Coronary artery (tissue), 2 donors: ENCODE results near the gene PAK4.

ENCODE experiments used
- DNase-seq: peaks from one replicate; pipeline ENCODE4 v3.0.0-alpha.2; 2017; ENCODE audit warnings: low spot score
- H3K27ac ChIP-seq, 2 donors: fragments of 200-600 bp; sonication (generic); one replicate each; pipeline ENCODE4 v1.5.1; 2016 to 2019
- H3K4me3 ChIP-seq: fragments of 200-600 bp; sonication (generic); 2 replicates; pipeline ENCODE4 v1.5.1; 2016; ENCODE audit warnings: mild to moderate bottlenecking, moderate library complexity
- TF ChIP-seq, protein P1 (sequence below): fragments of 200-600 bp; sonication (generic); IDR thresholded peaks from one replicate; pipeline ENCODE4 v1.5.1; 2019; ENCODE audit warnings: antibody characterized with exemption

Gene PAK4

DNA sequence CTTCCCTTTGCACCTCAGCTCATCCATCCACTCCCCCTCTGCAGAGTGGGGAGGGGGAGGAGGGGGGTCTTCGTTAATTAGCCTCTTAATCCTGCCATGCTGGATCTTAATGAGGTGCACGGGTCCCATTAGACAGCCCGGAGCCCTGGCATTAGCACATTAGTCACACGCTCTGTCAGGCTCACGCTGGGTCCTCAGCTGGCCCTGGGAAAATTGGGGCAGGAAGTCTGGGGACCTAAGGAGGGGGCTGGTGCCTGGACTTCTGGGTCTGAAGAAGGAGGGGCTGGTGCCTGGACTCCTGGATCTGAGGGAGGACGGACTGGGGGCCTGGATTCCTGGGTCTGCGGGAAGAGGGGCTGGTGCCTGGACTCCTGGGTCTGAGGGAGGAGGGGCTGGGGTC, 70.7 kb downstream of the PAK4 start:
- Histone ChIP-seq H3K4me3 (no peak overlapping the region), H3K27ac (no peak overlapping the region)
- DNase-seq: no peak
- TF ChIP-seq, protein P1, sequence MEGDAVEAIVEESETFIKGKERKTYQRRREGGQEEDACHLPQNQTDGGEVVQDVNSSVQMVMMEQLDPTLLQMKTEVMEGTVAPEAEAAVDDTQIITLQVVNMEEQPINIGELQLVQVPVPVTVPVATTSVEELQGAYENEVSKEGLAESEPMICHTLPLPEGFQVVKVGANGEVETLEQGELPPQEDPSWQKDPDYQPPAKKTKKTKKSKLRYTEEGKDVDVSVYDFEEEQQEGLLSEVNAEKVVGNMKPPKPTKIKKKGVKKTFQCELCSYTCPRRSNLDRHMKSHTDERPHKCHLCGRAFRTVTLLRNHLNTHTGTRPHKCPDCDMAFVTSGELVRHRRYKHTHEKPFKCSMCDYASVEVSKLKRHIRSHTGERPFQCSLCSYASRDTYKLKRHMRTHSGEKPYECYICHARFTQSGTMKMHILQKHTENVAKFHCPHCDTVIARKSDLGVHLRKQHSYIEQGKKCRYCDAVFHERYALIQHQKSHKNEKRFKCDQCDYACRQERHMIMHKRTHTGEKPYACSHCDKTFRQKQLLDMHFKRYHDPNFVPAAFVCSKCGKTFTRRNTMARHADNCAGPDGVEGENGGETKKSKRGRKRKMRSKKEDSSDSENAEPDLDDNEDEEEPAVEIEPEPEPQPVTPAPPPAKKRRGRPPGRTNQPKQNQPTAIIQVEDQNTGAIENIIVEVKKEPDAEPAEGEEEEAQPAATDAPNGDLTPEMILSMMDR: no peak

DNA sequence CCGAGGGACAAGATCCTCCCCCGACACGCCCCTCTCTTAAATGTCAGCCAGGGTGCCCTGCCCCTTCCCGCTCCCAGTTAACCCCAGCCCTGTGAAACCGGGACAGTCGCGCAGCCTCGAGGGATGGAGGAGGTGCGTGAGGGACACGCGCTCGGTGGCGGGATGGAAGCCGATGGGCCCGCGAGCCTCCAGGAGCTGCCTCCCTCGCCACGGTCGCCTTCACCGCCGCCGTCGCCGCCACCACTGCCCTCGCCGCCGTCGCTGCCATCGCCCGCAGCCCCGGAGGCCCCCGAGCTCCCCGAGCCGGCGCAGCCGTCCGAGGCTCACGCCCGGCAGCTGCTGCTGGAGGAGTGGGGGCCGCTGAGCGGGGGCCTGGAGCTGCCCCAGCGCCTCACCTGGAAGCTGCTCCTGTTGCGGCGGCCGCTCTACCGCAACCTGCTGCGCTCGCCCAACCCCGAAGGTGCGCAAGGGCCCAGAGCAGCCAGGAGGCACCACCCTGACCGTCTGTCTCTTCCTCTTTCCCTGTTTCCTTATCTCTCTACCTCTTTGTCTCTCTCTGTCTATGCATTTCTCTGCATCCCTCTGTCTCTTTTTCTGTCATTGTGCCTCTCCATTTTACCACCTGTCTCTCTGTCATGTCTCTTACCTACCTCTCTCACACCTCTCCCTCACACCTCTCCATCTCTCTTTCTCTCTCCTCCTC, 71.4 kb downstream of the PAK4 start, which contains the start of gene NCCRP1:
TSS of gene NCCRP1 (plus strand) at position 105 of the 703 bp plus-strand sequence. CDS start at position 124, 19 bp downstream.
- TF ChIP-seq, protein P1: no peak
- peak within 1 kb of the TSS; percentile 50 for H3K4me3 ChIP-seq
- no peak within 1 kb of the TSS for H3K27ac ChIP-seq
- no peak for DNase-seq

DNA sequence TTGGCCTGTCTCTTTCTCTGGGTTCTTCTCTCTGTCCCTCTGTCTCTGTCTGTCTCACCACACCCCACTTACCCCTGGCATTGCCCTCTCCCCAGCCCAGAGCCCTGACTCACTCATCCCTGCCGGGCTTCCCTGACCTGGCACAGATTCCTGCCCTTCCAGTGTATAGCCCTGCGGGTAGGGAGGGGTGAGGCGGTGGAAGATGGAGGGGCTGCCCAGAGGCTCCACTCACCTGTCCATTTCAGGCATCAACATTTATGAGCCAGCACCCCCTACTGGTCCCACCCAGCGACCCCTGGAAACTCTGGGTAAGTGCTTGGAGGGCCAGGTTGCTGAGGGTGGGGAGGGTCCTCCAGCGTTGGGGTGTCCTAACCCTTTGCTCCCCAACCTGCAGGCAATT, 72.2 kb downstream of the PAK4 start:
- Histone ChIP-seq H3K4me3 (no peak overlapping the region), H3K27ac (no peak overlapping the region)
- TF ChIP-seq, protein P1: no peak
- no peak for DNase-seq

DNA sequence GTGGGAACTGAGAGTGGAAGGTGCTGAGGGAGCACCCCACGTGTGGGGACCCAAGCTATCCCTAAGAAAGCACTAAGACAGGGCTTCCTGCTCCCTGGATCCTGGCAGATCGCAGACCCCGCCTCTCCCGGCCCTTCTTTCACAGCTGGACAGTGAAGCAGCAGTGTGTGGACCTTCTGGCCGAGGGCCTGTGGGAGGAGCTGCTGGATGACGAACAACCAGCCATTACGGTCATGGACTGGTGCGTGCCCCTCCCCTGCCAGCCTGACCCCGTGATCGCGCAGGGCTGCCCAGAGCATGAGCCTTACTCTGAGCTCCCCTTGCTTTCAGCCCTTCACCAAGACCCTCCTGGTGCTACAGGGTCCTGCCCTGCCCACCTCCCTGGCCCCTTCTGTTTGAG, 73.4 kb downstream of the PAK4 start:
- TF ChIP-seq, protein P1: no peak
- no peak for DNase-seq
- no peak overlapping the region for H3K4me3 ChIP-seq
- H3K27ac ChIP-seq: no peak overlapping the region

DNA sequence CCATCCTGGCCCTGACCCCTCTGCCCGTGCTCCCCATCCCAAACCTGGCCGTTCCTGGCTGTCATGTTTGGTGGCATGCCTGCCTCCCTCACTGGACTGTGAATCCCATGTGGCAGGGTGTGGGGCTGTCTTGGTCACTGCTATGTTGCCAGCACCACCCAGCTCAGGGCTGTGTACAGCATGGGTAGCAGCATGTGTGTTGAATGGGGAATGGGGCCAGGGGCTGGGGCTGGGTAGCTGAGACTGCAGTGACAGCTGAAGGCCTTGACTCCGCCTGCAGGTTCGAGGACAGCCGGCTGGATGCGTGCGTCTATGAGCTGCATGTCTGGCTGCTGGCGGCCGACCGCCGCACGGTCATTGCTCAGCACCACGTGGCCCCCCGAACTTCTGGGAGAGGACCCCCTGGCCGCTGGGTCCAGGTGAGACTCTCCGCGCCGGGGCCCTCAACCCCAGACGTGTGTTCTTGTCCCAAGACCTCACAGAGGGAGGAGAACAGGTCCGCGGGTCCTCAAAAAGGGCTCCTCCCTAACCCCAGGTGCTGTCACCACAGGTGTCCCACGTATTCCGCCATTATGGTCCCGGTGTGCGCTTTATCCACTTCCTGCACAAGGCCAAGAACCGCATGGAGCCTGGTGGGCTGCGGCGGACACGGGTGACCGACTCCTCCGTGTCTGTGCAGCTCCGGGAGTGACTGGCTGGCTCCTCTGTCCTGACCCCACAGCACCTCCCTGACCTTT, 74.6 kb downstream of the PAK4 start:
- TF ChIP-seq, protein P1: no peak
- Histone ChIP-seq H3K27ac (no peak overlapping the region), H3K4me3 (no peak overlapping the region)
- DNase-seq: no peak

DNA sequence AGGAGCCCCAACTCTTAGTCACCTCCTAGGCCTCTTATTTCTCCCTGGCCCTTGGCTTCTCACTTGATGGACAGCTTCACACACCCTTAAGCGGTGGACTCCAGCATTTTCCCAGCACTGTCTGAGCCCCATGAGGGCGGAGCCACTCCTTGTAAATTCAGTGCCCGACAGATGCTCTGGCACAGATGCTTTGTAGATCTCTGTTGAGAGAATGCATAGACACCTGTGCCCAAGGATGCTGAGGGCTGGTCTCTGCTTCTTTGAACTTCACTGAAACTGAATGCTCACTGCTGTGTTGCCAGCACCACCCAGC, 75.2 kb downstream of the PAK4 start:
- Histone ChIP-seq H3K27ac (no peak overlapping the region), H3K4me3 (no peak overlapping the region)
- no peak for DNase-seq
- TF ChIP-seq, protein P1: no peak

DNA sequence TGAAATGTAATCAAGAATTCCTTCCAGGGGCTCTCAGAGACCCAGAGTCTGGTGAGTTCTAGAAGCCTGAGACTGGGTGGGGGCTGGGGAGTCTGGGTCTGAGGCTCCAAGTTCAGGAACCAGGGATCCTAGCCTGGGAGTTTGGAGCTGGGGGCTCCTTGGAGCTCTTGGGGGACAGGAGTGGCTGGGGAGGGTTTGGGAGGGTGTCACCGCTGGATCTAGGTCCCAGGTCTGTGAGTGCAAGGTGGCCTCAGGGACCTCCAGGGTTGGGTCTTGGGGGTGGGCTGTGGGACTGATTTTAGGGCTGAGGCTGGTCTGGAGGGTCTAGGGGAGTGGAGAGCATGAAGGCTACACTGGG, 77.4 kb downstream of the PAK4 start:
- Histone ChIP-seq H3K4me3 (no peak overlapping the region), H3K27ac (no peak overlapping the region)
- TF ChIP-seq, protein P1: no peak
- DNase-seq: no peak
